ENCODE measurements around the gene CNTNAP4. TPM values are rescaled to one million over a fixed set of nuclear protein-coding genes. Genes with fewer than 3 reads are reported as not detected.
A peak's percentile ranks its signal among the peaks of the same experiment; 100 is the strongest.

CNTNAP4 gene
- polyA plus RNA-seq, 2 of the 4 experiments (the other 2 are of a cell fraction) = not detected

- WGBS (ENCODE audit: missing lambda C conversion rate) = 4% methylated on average over 1 of the region's 1 CpG
- no peaks in the 10 kb centered on the region for H3K9me3 ChIP-seq
- ChIA-PET POLR2A (no interaction called here), CTCF (no interaction called here)
- H3K27ac ChIP-seq = no peak overlapping the region
- TF ChIP-seq MYC (IDR thresholded peaks at IDR 0.05; ENCODE audit: borderline replicate concordance, low read length) (no peak), KDM1A (IDR thresholded peaks at IDR 0.05; ENCODE audit: low read depth) (no peak), CHD4 (IDR thresholded peaks at IDR 0.05; ENCODE audit: borderline replicate concordance) (no peak), RAD21 (conservative IDR thresholded peaks at IDR 0.05 in 1 of 2, IDR thresholded peaks at IDR 0.05 in 1 of 2) (no peak), EHF (CRISPR knock-in tag; IDR thresholded peaks at IDR 0.05) (no peak), PHF8 (IDR thresholded peaks at IDR 0.05; ENCODE audit: borderline replicate concordance, low read depth) (no peak), NFE2L2 (conservative IDR thresholded peaks at IDR 0.05; ENCODE audit: low read length) (no peak), USF2 (IDR thresholded peaks at IDR 0.05) (no peak), CHD2 (IDR thresholded peaks at IDR 0.05; ENCODE audit: low read length, partially characterized antibody) (no peak), TFCP2L1 (CRISPR knock-in tag; IDR thresholded peaks at IDR 0.05) (no peak), RFX5 (IDR thresholded peaks at IDR 0.05) (no peak), HOXB13 (CRISPR knock-in tag; IDR thresholded peaks at IDR 0.05; ENCODE audit: low read depth) (no peak), BHLHE40 (IDR thresholded peaks at IDR 0.05; ENCODE audit: low read depth, low read length) (no peak), SMC3 (IDR thresholded peaks at IDR 0.05) (no peak), ZFP36 (IDR thresholded peaks at IDR 0.05; ENCODE audit: borderline replicate concordance, partially characterized antibody) (no peak), ESRRA (IDR thresholded peaks at IDR 0.05; ENCODE audit: borderline replicate concordance, low read length) (no peak)
- TF ChIP-seq, protein P1, sequence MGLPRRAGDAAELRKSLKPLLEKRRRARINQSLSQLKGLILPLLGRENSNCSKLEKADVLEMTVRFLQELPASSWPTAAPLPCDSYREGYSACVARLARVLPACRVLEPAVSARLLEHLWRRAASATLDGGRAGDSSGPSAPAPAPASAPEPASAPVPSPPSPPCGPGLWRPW (IDR thresholded peaks at IDR 0.05) = no peak
- TF ChIP-seq, protein P2, sequence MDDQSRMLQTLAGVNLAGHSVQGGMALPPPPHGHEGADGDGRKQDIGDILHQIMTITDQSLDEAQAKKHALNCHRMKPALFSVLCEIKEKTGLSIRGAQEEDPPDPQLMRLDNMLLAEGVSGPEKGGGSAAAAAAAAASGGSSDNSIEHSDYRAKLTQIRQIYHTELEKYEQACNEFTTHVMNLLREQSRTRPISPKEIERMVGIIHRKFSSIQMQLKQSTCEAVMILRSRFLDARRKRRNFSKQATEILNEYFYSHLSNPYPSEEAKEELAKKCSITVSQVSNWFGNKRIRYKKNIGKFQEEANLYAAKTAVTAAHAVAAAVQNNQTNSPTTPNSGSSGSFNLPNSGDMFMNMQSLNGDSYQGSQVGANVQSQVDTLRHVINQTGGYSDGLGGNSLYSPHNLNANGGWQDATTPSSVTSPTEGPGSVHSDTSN (IDR thresholded peaks at IDR 0.05) = no peak
- no peak for ATAC-seq
- no peak overlapping the region for H3K4me2 ChIP-seq
- no peak overlapping the region for H3K4me3 ChIP-seq
- no peak for FAIRE-seq
- H3K4me1 ChIP-seq = no peaks in the 10 kb centered on the region
- DNase-seq (ENCODE audit: low read depth in 1 of 2, low spot score in 1 of 2) = no peak
These were observed 263.9 kb downstream of the CNTNAP4 start for GRCh38 chr16:76541070-76541469.

DNA sequence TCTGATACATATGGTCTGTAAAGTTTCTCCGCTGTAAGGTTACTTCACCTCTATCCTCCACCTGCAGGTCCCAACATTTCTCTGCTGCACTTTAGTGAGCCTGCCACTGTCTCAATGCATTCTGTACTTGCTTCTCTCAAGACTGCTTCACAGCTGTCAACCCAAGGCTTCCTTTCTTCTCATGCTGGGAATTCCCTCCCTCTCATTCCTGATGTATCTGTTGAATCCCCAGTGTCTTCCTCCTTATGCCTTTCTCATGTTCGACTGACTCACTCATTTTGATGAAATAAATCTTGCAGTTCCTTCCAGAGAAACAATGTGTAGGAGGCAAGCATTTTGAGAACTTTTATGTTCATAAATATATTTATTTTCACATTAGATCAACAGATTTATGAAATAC is 288.3 kb downstream of the CNTNAP4 start:
- DNase-seq (ENCODE audit: low read depth in 1 of 2, low spot score in 1 of 2) (no peak), FAIRE-seq (no peak), ATAC-seq (no peak)
- H3K27ac ChIP-seq = no peak overlapping the region
- POLR2A ChIA-PET = no interaction called here
- H3K4me2 ChIP-seq = no peak overlapping the region
- no peak overlapping the region for H3K4me3 ChIP-seq
- WGBS (ENCODE audit: missing lambda C conversion rate) = 32% methylated on average over 2 of the region's 2 CpGs
- no peaks in the 10 kb centered on the region for H3K9me3 ChIP-seq
- TF ChIP-seq, protein P3, sequence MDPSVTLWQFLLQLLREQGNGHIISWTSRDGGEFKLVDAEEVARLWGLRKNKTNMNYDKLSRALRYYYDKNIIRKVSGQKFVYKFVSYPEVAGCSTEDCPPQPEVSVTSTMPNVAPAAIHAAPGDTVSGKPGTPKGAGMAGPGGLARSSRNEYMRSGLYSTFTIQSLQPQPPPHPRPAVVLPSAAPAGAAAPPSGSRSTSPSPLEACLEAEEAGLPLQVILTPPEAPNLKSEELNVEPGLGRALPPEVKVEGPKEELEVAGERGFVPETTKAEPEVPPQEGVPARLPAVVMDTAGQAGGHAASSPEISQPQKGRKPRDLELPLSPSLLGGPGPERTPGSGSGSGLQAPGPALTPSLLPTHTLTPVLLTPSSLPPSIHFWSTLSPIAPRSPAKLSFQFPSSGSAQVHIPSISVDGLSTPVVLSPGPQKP (IDR thresholded peaks at IDR 0.05; ENCODE audit: low read depth, low read length) = no peak
- TF ChIP-seq FOXS1 (CRISPR knock-in tag; IDR thresholded peaks at IDR 0.05) (no peak), GATA3 (IDR thresholded peaks at IDR 0.05; ENCODE audit: borderline replicate concordance) (no peak), KDM1A (IDR thresholded peaks at IDR 0.05; ENCODE audit: low read depth) (no peak)
- CTCF ChIA-PET = no interaction called here
- no peaks in the 10 kb centered on the region for H3K4me1 ChIP-seq

DNA sequence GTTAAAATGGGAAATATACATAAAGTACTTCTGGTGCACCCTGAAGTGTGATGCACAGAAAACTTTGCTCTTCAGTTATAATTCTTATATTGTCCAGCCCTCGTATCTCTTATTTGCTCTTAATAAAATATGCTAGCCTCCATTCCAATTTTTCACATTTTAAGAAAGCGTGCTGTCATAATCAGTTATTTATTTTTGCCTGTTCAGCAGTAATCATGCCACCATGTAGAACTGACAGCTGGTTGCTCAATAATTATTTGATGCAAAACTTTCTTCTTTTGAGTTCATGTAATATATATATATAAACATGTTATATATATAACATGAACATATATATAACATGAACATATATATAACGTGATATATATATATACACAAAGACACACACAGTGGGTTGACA is 294.6 kb downstream of the CNTNAP4 start:
- 20% methylated on average over 3 of the region's 3 CpGs for WGBS (ENCODE audit: missing lambda C conversion rate)

More for the DNA sequence above, 294.6 kb downstream of the CNTNAP4 start:
- Histone ChIP-seq H3K4me1 (no peaks in the 10 kb centered on the region), H3K9me3 (no peaks in the 10 kb centered on the region), H3K4me2 (no peak overlapping the region), H3K4me3 (no peak overlapping the region), H3K27ac (no peak overlapping the region)
- no peak for DNase-seq (ENCODE audit: low read depth in 1 of 2, low spot score in 1 of 2)
- no peak for ATAC-seq
- POLR2A ChIA-PET = no interaction called here
- TF ChIP-seq MAFK (IDR thresholded peaks at IDR 0.05; ENCODE audit: partially characterized antibody) (peak; percentile 24), JUN (IDR thresholded peaks at IDR 0.05) (no peak)
- CTCF ChIA-PET = interaction anchor here (0.7 kb wide), 1 partner anchor 600 kb away, joined by 4 read pairs; no protein-coding TSS in a partner anchor
- FAIRE-seq = no peak

All from A549 (cell line).